HG02970 (cell line): Measurements from ENCODE around the gene LAPTM5.

Source experiments
- ATAC-seq: cut with Tn5 transposase; IDR thresholded peaks from one replicate; pipeline ENCODE4 v1.9.1; 2021; ENCODE audit warnings: mild to moderate bottlenecking, moderate library complexity, moderate number of reproducible peaks; ENCODE audit not compliant: unreplicated experiment, low FRiP score

Gene LAPTM5

DNA sequence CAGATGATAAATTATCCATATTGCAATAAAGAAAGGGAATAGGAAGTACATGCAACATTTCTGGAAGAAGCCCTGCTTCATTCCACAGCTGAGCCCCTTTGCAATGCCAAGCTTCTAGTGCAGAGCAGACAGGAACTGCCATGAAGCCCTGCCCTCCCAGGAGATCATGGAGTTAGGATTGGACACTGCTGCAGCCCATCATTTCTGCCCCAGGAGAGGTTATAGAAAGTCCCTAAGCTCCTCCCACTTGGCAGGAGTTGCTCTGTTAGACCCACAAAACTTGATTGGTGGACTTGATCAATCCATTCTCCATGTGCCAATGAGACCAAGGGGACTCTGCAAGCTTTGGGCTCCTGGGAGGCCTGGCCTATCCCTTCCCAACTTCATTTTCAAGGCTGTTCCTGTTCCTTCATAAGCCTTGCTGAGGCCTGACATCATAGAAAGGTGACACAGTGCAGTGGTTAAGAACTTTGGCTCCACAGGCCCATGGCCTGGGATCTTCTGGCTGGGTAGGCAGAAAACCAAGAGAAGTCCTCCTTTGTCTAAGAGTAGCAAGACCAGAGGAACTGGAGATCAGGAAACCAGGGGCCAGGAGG is 1.3 kb upstream of the LAPTM5 start:
- no peak for ATAC-seq

DNA sequence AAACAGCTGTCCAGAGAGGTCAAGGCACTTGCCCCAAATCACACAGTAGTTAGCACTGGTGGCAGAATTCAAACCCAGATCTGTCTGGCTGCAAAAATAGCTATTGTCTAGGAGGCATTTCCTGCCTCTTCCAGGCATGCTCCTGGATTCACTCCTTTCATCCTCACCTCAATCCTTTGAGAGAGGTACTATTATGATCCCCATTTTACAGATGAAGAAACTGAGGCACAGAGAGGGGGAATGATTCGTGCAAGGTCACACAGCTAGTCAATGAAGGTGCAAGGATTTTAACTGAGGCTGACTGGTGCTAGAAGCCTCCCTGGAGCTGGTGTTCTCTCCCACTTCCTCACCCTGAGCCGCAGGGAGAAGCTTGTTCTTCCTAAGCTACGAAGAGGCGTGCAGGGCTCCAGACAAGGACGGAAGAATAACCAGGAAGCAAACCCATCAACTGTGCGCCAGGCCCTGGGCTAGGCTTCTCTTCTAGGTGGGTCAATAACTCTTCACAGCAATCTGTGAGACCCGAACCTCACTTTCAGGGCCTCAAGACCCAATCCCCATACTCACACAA is 631 bp upstream of the LAPTM5 start:
- no peak for ATAC-seq

DNA sequence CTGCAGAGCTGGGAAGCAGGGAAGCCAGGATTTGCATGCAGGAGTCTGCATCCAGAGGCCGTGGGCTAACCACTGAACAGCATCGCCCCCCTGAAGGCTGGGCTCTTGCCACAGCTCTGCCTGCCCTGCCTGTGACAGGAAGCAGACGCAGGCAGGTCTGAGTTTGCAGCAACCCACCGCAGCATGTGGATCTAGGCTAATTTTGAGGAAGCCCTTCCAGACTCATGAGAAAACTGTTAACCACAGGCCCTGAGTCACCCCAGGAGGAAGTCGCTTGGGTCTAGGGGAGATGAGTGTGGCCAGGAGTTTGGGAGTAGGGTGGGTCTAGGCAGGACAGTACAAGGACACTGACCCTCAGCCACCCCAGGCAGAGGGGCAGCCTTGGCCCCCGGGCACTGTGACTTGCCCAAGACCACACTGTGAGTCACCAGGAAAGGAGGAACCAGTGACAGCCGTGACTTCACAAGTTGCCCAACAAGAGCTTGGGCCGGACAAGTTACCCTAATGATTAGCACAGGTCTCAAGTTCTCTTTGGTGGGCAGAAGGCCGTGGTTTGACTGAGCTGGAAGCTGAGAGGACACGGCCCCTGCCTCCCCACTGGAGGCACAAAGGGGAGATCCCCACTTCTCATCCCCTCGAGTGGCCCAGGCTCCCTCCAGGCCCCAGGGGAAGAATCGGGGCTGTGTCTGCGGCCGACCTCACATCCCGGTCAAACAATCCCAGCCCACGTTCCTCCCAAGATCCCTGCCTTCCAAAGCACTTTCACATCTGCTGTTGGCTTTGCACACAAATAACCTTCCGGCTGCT is 826 bp downstream of the LAPTM5 start:
- no peak for ATAC-seq

DNA sequence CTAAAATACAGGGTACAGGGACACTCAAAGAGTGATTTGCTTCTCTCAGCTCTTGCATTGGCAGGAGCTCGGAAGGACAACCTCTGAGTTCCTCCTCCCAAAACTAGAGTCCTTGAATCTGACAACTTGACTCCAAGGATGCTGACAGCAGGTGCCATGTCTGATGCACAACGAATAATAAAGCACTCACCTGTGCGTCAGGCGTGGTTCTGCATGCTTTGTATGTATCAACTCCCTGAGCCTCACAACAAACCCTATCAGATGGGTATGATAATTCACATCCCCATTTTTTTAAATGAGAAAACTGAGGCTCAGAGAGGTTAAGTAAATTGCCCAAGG is 1.4 kb downstream of the LAPTM5 start:
- no peak for ATAC-seq

DNA sequence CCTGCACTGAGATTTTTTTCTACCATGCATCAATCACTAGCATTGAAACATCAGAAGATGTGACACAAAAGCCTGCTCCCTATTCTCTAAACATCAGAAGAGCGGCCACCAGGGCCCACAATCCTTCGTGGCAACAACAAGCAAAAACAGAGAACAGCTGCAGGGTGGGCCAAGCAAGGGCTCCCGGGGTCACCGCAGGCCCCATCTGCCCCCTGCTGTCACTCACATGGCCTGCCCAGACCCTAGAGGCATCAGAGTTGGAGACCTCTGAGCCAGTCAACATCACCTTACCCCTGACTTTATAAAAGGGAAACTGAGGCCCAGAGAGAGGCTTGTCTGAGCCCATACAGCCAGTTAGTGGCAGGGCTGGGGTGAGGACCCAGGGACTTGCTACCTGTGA is 1.8 kb downstream of the LAPTM5 start:
- no peak for ATAC-seq

DNA sequence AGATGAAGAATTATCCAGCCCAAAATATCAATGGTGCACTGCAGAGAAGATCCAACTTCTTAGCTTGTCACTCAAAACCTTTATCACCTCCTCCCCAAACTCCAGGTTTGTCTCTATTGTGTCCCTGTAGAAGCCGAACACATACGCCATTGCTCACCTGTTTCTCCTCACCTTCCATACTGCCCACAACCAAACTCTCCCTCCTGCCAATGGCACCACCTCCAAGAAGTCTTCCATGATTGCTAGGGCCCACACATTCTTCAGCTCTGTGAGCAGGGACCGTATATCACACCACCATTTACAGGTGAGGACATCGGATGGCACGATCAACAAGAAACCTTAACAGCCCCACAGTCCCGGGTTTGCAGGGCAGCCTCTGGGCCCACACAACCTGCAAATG is 2.2 kb downstream of the LAPTM5 start:
- no peak for ATAC-seq

DNA sequence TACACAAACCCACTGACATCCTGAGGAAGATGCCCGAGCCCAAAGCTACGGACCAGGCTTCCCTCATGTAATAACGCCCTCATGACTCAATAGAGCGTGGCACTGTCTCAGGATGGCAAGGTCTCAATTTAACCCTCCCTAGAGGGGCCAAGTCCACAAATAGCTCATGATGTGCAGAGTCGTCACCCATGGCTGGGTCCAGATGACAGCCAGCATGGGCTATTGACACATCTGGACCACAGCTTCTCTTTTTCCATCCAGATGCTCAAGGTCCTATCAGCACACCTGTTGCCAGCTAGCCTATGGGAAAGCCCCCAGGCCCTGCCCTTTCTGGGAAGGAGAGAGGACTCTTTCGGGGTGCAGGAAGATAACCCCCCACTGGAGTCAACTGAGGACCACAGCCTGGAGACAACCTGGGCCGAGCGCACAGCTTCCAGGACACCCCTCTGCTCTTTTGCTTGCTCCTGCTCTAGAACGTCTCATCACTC is 2.8 kb downstream of the LAPTM5 start:
- ATAC-seq: no peak

DNA sequence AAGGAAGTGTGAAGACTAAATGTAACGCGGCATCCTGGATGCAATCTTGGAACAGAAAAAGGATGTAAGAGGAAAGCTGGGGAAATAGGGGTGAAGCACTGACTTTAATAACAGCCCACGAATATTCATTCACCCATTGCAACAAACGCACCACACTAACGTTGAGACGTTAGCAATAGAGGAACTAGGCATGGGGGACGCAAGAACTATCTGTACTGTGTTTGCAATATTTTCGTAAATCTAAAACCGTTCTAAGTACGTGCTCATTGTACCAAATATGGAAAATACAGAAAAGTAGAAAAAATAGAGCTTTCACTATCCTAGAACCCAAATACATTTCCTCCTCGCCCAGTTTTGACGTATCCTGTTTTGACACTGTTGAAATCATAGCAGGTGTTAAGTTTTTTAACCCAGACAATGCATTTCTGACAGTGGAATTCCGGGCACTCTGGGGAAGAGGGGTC is 3.9 kb downstream of the LAPTM5 start:
- no peak for ATAC-seq

DNA sequence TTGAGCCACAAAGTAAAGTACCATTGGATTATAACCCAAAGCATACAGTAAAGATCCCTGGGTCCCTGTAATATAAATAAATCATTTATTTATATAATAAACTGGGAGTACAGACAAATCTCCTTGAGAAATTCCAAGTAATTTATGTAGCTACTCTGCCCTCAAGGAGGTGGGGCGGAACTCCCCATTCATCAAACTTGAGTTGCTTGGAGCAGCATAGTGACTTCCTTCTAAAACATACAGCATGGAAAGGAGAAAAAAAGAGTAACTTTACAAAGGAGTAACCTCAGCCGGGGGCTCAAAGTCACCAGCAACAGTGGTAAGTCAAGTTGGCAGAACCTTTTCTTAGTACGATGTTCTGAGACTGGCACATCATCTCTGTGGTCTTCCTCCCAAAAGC is 4.5 kb downstream of the LAPTM5 start:
- no peak for ATAC-seq

DNA sequence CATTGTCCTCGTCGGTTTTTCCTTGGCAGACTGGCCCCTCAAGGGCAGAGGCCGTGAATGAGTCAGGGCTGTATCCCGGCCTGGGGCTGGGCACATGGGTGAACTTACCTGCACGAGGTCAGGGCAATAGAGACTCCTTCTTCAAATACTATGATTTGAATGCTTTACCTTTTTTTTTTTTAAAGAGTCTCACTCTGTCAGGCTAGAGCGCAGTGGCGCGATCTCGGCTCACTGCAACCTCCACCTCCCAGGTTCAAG is 5.0 kb downstream of the LAPTM5 start:
- no peak for ATAC-seq

DNA sequence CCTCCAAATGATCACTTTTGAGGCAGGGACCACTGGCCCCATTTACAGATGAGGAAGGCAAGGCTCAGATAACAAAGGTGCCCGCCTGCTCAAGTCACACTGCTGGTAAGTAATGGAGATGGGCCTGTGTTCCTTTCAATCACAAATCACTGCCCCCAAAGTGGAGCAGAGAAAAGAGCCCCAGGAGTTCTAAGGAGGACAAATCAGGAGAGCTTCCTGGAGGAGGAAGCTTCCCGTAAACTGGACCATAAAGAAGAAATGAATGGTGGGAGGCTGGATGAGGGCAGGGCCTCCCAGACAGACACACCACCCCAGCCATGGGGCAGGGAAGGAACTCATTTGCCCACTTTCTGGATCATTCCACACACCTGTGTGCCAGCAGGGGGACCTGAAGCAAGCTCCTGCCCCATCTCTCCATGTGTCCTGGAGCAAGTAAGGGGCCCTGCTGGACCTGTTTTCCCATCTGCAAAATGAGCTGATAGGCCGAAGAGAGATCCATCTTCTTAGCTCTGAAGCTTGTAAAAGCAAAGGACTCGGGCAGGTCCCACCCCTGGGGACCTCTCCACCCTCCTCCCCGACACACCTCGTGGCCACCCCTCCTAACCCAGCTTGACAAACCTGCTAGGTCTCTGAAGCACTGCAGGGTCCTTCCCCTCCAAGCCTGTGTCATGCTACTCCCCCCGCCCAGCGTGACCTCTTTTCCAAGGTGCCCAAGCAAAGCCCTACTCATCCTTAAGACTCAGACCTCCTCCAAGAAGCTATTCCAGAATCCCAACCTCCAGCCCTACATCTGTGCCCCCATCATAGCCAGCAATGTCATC is 5.5 kb downstream of the LAPTM5 start:
- no peak for ATAC-seq

DNA sequence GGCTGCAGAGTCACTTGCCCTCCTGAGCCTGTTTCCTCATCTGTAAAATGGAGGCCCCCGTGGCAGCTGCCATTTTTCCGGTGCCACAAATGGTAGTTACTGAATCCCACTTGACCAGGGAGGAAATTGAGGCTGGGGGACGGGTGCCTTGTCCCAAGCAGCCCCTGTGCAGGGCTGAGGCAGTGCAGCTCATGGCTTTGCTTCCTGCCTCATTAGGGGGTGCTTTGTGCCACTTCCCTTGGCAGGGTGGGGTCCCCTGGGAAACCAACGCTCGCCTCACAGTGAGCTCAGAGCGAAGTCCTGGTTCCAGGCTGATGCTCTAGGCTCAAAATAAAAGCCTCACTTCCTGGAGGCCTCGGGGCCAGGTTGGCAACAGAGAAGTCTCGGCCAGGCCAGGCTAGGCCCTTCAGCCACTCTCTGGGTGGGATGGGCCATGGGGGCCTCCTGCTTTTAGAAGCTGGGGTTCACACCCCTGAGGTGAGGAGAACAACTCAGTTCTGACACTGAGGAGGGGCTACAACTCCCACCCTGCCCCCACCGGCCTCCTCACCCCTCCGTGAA is 6.8 kb downstream of the LAPTM5 start:
- no peak for ATAC-seq

DNA sequence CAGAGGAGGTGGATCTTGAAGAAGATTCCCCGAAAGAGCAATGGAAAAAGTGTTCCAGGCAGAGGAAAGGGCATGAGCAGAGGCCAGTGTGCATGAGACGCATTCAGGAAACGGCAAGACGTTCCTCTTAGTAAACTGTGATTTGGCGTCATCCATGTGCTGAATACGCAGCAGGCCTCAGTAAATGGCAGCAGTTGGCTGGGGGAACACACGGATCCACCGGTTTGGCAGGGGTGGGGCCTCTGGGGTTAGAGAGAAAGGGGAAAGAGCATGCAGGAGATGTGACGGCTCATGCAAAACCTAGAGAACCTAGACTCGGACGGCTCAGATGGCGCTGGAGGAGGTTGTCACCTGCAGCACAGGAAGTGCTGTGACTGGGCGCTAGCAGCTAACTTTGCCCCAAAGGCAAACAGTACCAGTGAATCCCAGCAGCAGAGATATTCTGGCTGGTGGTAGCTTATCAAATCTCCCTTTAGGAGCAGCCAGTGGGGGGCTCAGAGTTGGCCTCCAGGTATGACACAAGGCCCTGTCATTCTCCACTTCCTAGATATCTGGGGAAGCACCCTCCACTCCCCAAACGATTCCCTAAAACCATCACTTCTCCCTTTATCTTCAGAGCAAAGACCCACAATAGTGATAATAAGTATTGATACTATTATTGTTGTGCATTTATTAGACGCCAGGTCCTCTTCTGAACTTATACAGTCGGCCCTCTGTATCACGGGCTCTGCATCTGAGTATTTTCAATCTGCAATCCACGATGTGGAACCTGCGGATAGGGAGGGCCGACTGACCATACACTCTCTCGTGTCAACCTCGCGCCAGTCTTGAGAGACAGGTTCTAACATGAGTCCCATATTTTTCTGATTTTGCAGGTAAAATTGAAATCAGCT is 7.6 kb downstream of the LAPTM5 start:
- ATAC-seq: no peak

DNA sequence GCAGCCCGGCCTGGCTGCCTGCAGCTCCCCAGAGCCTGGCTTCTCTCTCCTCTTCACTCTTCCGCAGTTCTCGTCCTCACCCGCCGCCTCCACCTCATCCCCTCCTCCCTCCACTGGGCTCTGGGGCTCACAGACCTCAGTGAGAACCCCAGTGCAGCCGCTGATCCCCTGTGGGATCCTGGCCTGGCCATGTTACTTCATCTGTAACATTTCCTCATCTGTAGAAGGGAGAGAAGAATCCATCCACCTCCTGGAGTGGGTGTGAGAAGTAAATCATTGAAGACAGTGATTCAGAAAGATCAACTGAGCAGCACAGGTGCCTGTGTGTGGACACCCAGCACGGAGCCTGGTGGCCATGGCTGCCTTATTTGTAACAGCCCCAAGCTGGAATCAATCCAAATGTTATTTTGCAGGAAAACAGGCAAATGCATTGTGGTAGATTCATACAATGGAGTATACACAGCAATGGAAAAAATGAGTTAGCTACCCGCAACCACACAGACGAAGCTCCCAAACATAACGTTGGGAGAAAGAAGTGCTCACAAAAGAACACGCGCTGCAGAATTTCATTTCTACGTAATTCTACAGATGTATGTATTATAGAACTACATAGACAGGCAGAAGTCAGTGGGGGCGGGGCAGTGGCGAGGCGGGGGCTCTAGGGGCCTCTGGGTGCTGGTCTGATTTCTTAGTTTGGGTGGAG is 8.7 kb downstream of the LAPTM5 start:
- ATAC-seq: no peak

DNA sequence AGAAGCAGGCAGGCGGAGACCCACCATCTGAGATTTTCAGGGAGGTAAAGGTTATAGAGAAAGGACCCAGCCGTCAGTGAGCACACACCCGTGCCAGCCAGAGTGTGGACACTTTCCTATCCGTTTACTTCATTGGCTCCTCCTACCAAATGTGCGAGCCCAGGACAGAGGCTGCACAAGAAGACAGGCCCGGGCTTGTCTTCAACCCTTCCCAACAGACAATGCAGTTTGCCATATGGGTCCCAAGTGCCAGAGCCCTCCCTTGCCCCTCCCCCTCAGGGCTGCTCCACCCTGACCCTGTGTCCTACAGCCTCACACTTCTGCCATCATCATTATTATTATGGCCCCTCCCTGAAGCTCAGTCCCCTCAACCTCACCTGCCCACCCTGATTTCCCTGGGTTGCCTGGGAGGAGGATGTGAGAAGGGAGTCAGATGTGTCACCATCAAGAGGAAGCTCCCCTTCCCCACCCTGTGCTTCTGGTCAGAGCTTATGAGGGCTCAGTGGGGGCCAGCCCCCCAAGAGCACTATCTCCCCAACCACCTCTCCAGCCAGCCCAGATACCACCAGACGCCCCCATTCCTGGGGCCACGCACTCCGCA is 9.4 kb downstream of the LAPTM5 start:
- no peak for ATAC-seq

DNA sequence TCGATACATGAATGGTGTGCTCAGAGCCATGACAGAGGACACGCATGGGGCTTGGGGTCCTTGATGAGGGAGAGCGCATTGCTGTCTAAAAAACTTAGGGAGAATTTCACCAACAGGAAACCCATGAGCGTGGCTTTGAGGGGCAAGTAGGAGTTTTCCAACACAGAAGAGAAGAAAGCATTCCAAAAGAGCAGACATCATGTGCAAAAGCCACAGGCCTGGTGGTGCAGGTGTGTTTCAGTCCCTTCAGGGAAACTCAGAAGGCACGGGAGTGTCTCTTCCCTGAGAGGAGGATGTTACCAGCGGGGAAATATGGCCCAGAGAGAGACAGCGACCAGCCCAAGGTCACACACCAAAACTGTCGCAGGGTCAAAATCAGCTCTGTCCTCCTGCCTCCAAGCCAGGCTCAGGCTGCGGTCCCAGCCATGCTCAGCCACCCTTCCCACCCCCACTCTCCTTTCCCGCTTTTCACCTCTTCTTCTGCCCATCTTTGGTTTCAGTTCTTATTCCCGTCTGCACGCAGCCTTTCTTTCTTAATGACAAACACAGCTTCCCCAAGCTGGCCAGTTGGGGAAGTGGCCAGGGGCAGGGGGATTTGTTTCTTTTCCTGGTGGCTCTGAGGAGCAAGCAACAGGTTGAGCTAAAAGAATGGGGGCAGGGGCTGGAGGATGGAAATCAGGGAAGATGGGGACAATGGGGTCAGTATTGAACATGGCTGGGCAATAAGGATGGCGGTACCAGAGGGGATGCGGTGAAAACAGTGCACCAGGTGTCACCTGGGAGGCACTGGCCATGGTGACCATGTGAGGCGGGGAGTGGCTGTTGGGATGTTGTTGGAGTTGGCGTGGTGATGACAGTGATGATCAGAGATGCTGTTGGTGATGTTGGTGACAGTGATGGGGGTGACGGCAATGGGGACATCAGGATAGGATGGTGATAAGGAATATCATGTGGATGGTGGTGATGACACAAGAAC is 10.3 kb downstream of the LAPTM5 start:
- ATAC-seq: no peak

DNA sequence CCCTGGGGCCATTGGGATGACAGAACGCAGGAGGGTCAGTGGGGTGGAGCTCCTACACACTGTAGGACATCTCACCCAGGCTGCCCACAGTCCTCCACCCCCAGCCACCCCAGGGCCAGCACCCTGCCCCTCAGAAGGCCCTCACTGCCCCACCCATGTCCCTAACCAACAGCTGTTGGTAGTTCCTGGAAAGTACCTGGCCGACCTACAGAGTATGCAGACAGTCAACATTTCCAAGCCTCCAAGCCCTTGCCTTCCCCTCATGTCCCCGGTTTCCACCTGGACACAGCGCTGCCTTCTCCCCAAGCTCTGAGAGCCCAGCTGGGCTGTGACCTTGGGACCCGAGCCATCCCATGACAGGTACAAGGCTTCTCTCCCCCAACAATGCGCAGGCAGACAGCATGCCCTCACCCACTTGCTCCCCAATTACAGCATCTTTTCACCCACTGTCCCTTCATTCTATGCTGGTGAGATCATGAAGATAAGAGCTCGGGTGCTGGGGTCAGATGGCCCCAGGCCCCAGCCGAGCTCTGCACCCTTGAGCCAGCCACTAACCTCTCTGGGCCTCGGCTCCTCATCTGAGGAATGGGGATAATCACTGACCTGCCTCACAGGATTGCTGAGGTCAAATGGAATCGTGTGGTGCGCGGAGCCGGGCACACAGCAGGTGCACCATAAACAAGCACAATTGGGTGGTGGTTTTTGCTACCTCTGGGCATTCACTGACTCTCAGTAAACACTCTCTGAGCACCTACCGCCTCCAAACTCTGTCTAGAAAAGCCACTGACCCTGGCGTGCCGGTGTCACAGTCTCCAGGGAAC is 11.2 kb downstream of the LAPTM5 start:
- ATAC-seq: no peak
